Uterus (tissue), 2 donors: ENCODE data around the gene ZNF710.

Experiments used
- CTCF ChIP-seq, 4 experiments: fragments of 200-600 bp in 2 of 4; fragments of 450-650 bp in 2 of 4; sonication (generic) in 2 of 4; IDR thresholded peaks; one replicate each; pipeline ENCODE4 v1.5.1; 2016 to 2019; ENCODE audit warnings: antibody characterized with exemption in 4 of 4, mild to moderate bottlenecking in 2 of 4, moderate library complexity in 1 of 4
- POLR2A ChIP-seq, 2 donors: fragments of 450-650 bp; IDR thresholded peaks; one replicate each; pipeline ENCODE4 v1.6.1; 2016; ENCODE audit warnings: antibody characterized with exemption in 2 of 2, mild to moderate bottlenecking in 1 of 2, moderate library complexity in 1 of 2

GRCh38 chr15:90004252-90004651 is 3.1 kb downstream of the ZNF710 start:
- TF ChIP-seq CTCF (IDR thresholded peaks at IDR 0.05) (no peak), POLR2A (IDR thresholded peaks at IDR 0.05) (no peak)
